Measurements from ENCODE around the gene CHCHD6.

The CHCHD6 gene

GRCh38 chr3:126925411-126926171 lies 221.6 kb downstream of the CHCHD6 start:
- TF ChIP-seq CTCF (conservative IDR thresholded peaks at IDR 0.05), result no peak
- H3K27ac ChIP-seq, result no peak overlapping the region

- no peak overlapping the region for H3K27ac ChIP-seq
- TF ChIP-seq CTCF (conservative IDR thresholded peaks at IDR 0.05), result no peak
These were observed 222.8 kb downstream of the CHCHD6 start for GRCh38 chr3:126926684-126927400.

GRCh38 chr3:126927401-126927750 lies 223.3 kb downstream of the CHCHD6 start:
- no peak overlapping the region for H3K27ac ChIP-seq
- TF ChIP-seq CTCF (conservative IDR thresholded peaks at IDR 0.05), result no peak

GRCh38 chr3:126927846-126928245 lies 223.8 kb downstream of the CHCHD6 start:
- no peak for TF ChIP-seq CTCF (conservative IDR thresholded peaks at IDR 0.05)
- H3K27ac ChIP-seq, result no peak overlapping the region

GRCh38 chr3:126928921-126929474 lies 225.0 kb downstream of the CHCHD6 start:
- TF ChIP-seq CTCF (conservative IDR thresholded peaks at IDR 0.05), result no peak

GRCh38 chr3:126930936-126931600 lies 227.0 kb downstream of the CHCHD6 start:
- H3K27ac ChIP-seq, result no peak overlapping the region
- TF ChIP-seq CTCF (conservative IDR thresholded peaks at IDR 0.05), result no peak

More at GRCh38 chr3:126928921-126929474, 225.0 kb downstream of the CHCHD6 start:
- no peak overlapping the region for H3K27ac ChIP-seq

GRCh38 chr3:126931806-126932187 lies 227.8 kb downstream of the CHCHD6 start:
- no peak for TF ChIP-seq CTCF (conservative IDR thresholded peaks at IDR 0.05)
- no peak overlapping the region for H3K27ac ChIP-seq
